Fibroblast of mammary gland (primary cell): ENCODE data around the gene TAGAP.

ENCODE experiments used
- DNase-seq: peaks from one replicate; pipeline ENCODE4 v3.0.0-alpha.2; 2010; ENCODE audit warnings: low read depth
- H3K4me3 ChIP-seq: 2 replicates; pipeline ENCODE4 v1.5.1; 2011; ENCODE audit warnings: low read depth, mild to moderate bottlenecking, low read length, moderate library complexity; ENCODE audit not compliant: control insufficient read depth
- CTCF ChIP-seq: conservative IDR thresholded peaks from 2 replicates; pipeline ENCODE4 v1.5.1; 2011; ENCODE audit warnings: low read depth, low read length, inconsistent platforms; ENCODE audit not compliant: control insufficient read depth, insufficient read depth

Gene TAGAP

GRCh38 chr6:159064477-159064876 lies 19.7 kb upstream of the TAGAP start:
- no peak for DNase-seq
- H3K4me3 ChIP-seq, result no peak overlapping the region
- TF ChIP-seq CTCF, result no peak

- no peak for TF ChIP-seq CTCF
- no peak overlapping the region for H3K4me3 ChIP-seq
- no peak for DNase-seq
Observed at GRCh38 chr6:159063549-159063948, 18.8 kb upstream of the TAGAP start.

DNA sequence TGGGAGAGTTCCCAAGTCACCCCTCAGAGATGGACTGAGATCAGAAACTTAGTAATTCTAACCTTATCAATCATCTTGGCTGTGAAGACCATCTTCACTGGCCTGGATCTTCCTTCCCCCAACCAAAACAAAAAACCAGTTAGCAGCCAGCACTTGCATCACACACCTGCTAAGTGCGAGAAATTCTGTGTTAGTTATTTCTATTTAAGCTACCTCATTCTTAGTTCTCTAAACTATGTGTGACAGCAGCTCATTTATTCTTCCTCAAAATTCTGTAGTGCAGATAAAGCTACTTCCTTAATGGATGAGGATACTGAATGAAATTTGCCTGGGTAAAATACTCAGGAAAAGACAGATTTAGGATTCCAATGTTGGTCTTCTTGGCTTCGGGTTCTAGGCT lies 18.2 kb upstream of the TAGAP start:
- no peak for DNase-seq
- H3K4me3 ChIP-seq, result no peak overlapping the region
- no peak for TF ChIP-seq CTCF

- no peak for TF ChIP-seq CTCF
- DNase-seq, result no peak
- no peak overlapping the region for H3K4me3 ChIP-seq
Observed at GRCh38 chr6:159062564-159062945, 17.8 kb upstream of the TAGAP start.

GRCh38 chr6:159061805-159062563 lies 17.2 kb upstream of the TAGAP start:
- no peak for TF ChIP-seq CTCF

GRCh38 chr6:159061146-159061545 lies 16.4 kb upstream of the TAGAP start:
- TF ChIP-seq CTCF, result no peak
- H3K4me3 ChIP-seq, result no peak overlapping the region
- no peak for DNase-seq

More at GRCh38 chr6:159061805-159062563, 17.2 kb upstream of the TAGAP start:
- H3K4me3 ChIP-seq, result no peak overlapping the region
- no peak for DNase-seq
